Measurements from ENCODE around the gene P2RX5.

P2RX5 gene

GRCh38 chr17:3681565-3681964 is 14.4 kb downstream of the P2RX5 start:
- DNase-seq (ENCODE audit: low read depth in 2 of 2): no peak

DNA sequence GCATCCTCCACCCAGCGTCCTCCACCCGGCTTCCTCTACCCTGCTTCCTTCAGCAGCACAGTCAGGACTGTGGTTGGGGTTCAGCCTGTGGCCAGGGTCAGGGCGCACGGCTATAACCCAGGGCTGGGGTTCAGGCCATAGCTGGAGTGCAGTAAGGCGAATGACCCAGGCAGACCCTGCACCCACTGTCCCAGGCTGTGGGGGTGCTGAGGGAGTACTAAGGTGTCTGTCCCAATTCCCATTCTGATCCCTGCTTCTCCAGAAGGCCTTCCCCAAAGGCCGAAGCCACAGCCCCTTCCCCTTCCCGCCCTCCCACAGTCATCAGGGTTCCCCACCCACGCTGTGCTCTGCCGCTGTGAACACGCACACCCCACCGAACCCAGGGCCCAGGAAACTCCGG is 14.9 kb downstream of the P2RX5 start:
- DNase-seq (ENCODE audit: low read depth in 2 of 2): no peak

DNA sequence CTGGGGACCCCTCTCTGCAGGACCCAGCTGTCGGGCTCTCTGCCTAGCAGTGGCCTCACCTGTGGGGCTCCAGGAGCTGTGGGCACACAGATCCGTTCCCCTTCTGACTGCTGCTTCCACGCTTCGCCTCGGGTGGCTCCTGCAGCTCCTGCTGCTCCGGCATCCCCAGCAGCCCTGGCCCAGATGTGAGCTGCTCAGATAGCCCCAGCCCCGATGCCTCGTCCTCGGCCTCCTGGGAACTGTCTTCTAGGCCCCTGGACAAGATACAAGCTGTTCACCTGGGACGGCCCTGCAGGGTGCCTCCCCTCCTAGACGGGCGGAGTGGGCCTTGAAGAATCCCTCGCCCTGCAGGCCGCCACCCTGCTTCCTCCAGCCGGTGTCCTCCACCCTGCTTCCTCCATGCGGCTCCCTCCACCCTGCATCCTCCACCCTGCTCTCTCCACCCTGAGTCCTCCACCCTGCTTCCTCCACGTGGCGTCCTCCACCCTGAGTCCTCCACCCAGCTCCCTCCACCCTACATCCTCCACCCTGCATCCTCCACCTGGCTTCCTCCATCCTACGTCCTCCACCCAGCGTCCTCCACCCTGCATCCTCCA is 16.3 kb downstream of the P2RX5 start:
- DNase-seq (ENCODE audit: low read depth in 2 of 2): no peak

DNA sequence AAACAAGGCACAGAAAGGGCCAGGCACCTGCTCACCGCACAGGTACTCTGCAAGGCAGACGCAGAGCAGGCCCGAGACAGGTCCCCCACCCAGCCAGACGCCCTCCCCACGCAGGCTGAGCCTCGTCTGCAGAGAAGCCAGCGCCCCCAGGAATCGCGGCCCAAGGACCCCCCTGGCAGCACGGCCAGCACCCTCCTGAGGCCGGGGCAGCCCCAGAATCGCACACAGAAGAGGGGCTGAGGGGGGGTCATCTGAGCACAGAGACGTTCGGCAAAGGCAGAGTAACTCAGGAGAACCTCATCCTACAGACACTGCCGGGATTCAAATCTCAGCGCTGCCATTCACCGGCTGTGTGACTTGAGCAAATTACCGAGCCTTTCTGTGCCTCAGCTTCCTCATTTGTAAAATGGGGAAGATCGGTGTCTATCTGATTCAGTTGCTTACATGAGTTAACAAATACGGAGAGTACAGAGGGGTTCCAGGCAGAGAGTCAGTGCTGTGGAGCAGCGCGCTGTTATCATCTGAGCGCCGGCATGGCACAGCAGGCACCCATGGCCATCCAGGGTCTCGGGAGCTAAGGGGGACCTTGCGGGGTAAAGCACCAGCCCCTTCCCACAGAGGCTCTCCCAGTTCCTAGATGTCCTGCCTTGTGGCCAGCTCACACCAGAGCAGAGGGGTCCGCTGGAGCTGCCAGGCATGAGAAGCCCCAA is 17.0 kb downstream of the P2RX5 start:
- no peak for DNase-seq (ENCODE audit: low read depth in 2 of 2)

DNA sequence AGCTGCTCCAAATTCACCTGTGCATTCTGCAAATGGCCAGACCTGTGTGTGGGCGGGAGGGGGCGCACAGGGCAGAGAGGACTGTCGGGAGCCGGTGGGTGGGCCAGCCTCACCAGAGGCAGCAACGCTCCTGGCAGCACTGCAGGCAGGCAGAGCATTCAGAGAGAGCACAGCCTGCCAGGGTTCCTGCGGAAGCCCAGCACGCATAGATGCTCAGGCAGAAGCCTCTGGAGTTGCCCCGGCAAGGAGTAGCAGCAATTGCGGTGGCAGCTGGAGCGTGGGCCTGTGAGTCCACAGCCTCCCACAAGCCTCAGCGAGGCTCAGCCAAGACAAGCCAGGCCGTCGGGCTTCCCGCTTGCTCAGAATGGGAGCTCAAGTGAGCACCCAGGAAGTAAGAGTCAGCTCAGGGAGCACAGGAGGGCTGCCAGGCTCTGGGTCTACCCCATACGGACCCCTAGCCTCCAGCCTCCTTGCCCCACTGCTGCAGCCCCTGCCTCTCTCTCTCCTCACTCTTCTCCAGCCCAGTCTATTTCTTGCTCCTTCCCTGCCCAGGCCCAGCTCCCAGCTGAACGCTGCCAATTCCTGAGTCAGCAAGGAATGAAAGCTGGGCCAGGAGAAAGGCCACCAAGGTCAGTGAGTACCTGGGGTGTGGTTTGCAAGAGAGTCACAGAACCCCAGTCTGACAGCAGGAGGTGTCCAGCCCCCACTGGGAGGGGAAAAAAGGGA is 17.7 kb downstream of the P2RX5 start:
- DNase-seq (ENCODE audit: low read depth in 2 of 2): no peak

GRCh38 chr17:3675886-3676285 is 20.1 kb downstream of the P2RX5 start:
- DNase-seq (ENCODE audit: low read depth in 2 of 2): no peak

GRCh38 chr17:3672571-3672970 is 23.4 kb downstream of the P2RX5 start:
- DNase-seq (ENCODE audit: low read depth in 2 of 2): no peak

DNA sequence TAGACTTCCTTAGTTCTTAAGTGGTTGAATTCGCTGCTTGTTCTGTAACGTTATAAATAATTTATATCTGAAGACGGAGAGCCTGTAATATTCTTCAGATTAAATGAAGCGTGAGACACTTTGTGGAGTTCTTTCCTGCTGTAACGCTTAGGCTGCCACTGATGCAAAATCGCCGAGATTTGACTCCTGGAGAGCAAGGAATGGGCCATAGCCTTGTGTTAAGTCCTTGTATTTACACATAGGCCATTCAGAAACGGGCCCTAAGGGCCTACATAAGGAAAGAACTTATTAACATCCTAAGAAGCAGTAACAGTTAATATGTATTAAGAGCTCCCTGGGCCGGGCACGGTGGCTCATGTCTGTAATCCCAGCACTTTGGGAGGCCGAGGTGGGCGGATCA is 26.4 kb downstream of the P2RX5 start:
- DNase-seq (ENCODE audit: low read depth in 2 of 2): no peak

DNA sequence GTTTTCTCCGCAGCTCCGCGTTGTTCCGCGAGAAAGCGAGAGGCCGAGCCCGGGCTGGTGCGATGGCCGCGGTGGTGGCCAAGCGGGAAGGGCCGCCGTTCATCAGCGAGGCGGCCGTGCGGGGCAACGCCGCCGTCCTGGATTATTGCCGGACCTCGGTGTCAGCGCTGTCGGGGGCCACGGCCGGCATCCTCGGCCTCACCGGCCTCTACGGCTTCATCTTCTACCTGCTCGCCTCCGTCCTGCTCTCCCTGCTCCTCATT is 26.9 kb downstream of the P2RX5 start:
- DNase-seq (ENCODE audit: low read depth in 2 of 2): no peak

DNA sequence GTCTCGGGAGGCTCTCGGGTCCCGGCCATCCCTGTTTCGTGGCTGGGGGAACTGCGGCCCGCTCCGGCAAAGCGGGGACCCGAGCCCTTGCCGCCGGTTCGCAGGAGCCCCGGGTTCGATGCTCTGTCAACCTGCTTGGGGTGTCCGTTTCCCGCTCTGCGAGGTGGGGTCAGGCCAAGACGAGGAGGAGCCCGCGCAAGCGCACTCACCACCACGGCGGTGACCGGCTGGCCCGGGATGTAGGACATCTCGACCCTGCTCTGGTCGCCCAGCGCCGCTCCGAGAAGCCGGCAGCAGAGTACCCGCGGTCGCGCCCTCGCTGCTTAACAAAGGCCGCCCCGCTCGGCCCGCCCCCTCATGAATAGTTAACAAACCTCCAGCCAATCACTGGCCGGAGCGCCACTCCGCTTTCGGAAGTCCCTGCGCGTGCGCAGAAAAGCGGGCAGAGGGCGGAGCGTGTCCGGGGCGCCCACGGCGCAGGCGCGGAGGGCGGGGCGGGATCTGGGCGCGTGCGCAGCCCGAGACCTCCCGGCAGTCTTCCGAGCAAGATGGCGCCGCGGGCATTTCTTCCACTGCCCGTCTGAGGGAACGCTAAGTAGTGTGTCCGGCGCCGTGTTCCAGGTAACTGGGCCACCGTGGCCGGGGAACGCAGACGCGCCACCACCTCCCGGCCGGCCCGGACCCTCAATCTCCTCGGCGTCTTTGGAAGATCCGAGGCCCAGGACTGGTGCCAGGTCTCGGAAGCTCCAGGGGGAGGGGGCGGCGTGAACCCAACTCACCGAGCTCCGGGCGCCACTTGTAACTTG is 27.5 kb downstream of the P2RX5 start, which contains the start of the genes EMC6 and TAX1BP3:
EMC6 (plus strand) TSS at position 534 of the 806 bp plus-strand sequence. CDS start 335 bp downstream, outside the sequence.
TAX1BP3 (minus strand) TSS at position 300 of the 806 bp plus-strand sequence; CDS start at position 248, 52 bp downstream.
- peak; percentile 95 to 96 for DNase-seq (ENCODE audit: low read depth in 2 of 2)

DNA sequence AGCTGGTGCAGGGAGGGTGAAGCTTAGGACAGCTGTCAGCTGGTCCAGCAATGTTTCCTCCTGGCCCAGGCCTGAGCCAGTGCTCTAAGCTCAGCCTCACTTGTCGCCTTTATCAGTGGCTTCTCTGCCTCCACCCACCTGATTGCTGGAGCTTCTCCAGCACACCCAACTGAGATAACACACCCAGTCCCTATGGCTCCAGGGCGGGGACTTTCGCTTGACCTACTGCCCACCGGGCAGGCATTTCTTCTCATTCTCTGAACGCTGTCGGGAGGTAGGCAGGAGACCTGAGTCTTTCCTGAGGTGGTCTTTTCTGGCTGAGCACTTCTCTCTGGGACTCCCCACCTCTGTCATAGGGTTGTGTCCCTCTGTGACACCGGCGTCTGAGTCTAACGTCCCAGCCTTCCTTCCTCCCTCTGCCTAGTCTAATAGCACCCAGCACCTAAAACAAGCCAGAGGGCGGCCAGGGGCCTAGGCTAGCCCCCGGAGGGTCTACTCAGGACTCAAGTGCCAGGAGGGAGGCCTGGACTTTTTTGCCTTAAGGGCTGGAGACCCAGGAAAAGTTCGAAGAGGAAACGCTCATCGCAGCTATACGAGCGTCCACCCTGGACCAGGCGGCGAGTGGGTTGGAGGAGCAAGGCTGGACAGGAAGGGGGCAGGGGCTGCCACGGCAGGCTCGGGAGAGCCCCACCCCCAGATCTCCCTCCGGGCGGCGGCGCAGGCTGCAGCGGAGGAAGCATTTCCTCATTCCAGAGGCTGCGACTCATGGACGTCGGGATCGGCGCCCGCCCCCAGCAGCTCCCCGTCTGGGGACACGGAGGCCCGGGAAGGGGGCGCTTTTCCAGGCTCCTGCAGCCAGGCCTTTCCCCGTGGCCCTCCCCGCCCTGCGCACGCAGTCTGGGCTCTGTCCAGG is 28.3 kb downstream of the P2RX5 start:
- DNase-seq (ENCODE audit: low read depth in 2 of 2): no peak

GRCh38 chr17:3666516-3666915 is 29.4 kb downstream of the P2RX5 start:
- DNase-seq (ENCODE audit: low read depth in 2 of 2): no peak

- DNase-seq (ENCODE audit: low read depth in 2 of 2): no peak
These were observed 30.1 kb downstream of the P2RX5 start for GRCh38 chr17:3665834-3666233.

DNA sequence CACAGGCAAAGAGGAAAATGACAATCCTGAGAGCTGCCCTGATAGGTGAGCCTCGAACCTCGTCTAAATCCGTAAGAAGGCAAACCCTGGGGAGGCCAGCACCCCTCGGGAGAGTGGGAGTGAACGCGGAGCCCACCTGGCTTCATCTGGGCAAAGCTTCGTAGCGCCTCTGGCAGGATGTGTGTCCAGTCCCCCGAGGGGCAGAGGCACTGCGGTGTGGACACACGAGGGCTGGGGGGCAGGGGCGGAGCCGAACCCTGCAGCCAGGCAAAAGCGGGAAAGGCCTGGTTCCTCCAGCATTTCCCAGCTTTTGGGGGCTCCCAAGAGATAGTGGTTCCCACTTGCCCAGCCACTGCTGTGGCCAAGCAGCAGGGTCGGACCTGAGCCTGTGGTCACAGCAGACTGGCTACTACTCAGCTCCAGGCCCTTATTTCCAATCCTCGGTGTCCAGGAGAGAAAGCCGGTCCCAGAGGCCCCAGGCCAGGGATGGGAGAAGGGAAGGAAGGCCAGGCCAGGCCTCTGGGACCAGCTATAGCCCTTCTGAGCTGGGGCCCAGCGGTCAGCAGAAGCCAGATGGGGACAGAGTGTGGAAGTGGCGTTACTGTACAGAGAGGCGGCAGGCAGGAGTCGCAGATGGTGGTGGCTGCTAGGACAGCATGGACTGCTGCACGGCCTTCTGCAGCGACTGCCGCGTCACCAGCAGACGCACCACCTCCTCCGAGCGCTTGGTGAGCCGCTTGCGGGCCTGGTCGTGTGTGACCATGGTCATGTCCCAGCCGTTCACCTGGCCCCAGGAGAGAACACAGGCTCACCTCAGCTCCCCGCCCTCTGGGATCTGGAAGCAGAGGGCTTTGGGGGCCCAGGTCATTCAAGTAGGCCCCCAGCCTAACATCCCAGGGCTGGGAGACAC is 32.6 kb downstream of the P2RX5 start:
- DNase-seq (ENCODE audit: low read depth in 2 of 2): no peak

DNA sequence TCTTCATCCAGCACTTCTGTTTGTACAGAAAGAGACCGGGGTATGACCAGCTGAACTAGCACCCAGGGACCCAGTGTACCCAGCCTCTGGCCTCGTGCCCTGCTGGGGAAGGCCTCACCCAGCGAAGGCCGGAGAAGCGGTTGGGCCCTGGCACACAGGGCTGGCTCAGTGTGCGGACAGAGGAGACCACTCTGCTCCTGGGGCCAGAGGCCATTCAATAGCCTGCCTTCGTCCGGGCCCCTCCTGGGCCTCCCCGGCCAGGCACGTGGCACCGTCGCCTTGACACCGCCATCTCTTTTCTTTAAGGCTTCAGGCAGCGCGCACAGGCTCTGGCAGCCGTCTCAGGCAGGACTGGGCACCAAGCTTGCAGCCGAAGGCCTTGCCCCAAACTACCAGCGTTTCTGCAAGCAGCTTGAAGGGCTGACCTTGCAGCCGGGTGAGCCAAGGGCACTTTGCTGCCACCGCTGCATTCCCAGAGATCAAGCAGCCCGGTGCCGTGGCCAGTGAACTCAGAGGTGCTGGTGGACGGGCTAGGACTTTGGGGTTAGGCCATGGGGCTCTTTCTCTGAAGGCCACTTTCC is 35.6 kb downstream of the P2RX5 start:
- no peak for DNase-seq (ENCODE audit: low read depth in 2 of 2)

- no peak for DNase-seq (ENCODE audit: low read depth in 2 of 2)
These were observed 36.3 kb downstream of the P2RX5 start for GRCh38 chr17:3659541-3660111.

- DNase-seq (ENCODE audit: low read depth in 2 of 2): no peak
These were observed 37.0 kb downstream of the P2RX5 start for GRCh38 chr17:3658784-3659449.

DNA sequence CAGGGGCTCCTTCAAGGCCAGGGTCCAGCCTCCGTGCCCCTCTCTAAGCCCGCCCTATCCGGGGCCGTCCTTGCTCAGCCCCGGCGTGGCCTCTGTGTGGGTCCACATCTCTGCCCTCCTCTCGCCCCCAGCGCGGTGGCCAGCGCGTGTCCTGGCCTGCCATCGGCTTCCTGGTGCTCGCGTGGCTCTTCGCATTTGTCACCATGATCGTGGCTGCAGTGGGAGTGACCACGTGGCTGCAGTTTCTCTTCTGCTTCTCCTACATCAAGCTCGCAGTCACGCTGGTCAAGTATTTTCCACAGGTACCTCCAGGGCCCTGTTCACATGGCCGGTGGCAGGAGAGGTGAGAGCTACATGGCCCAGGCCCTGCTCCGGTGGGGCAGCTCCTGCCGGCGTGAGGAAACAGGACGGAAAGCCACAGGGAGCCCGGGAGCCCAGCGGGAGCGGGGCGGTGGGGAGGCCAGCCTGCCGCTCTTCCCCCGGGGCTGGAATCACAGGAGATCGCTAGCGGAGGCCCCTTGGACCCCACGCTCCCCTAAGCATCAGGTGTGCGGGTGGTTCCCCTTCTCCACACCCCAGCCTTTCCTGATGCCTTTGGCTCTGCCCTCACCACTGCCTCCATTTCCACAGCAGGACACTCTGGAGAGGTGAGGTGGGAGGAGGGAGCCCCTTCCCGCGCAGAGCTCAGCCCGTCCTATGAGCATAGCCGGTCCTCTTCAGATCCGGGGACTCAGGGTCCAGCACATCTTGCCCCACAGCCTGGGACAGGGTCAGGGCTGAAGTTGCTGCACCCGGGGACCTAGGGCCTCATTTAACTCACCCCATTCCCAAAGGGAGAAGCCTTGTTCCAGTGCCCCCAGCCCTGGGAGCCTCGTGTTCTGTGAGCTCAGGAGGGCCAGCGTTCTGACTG is 37.8 kb downstream of the P2RX5 start:
- no peak for DNase-seq (ENCODE audit: low read depth in 2 of 2)
